T-helper 17 cell (primary cell): Measurements from ENCODE around the gene TNFRSF13B. TPM values are rescaled to one million over a fixed set of nuclear protein-coding genes. Genes with fewer than 3 reads are reported as not detected.
A peak's percentile ranks its signal among the peaks of the same experiment; 100 is the strongest.
"Not testable (repeated sequence)": the region's sequence is repeated elsewhere in the genome, so short reads cannot be mapped to it uniquely, and the experiment has no call there.

ENCODE experiments used
- ATAC-seq: fragments of 150-1000 bp; cut with Tn5 transposase; 2 replicates; pipeline ENCODE4 v1.10.0; 2021; ENCODE audit warnings: mild to moderate bottlenecking, moderate library complexity
- DNase-seq, 3 donors: peaks; one replicate each; pipeline versions ENCODE4 v3.0.0 to v3.0.0-alpha.2; 2020 to 2021
- H3K9me3 ChIP-seq: one replicate; pipeline ENCODE4 v1.7.0; 2013; ENCODE audit warnings: low read length, mild to moderate bottlenecking; ENCODE audit not compliant: control insufficient read depth, poor library complexity, severe bottlenecking
- H3K27ac Mint-ChIP-seq: one replicate; pipeline ENCODE4 v1.8.0; 2022; ENCODE audit warnings: mild to moderate bottlenecking, moderate library complexity, mixed read lengths
- H3K27me3 Mint-ChIP-seq: one replicate; pipeline ENCODE4 v1.8.0; 2022; ENCODE audit warnings: mixed read lengths
- H3K36me3 Mint-ChIP-seq: one replicate; pipeline ENCODE4 v1.8.0; 2022; ENCODE audit warnings: low read depth, mixed read lengths
- H3K4me1 Mint-ChIP-seq: one replicate; pipeline ENCODE4 v1.8.0; 2022; ENCODE audit warnings: mild to moderate bottlenecking, mixed read lengths
- H3K4me3 Mint-ChIP-seq: one replicate; pipeline ENCODE4 v1.8.0; 2022; ENCODE audit warnings: mild to moderate bottlenecking, moderate library complexity, mixed read lengths
- total RNA-seq, 4 donors: library from RNA in 2 of 4; stranded (reverse) in 2 of 4; gene quantifications; one replicate each; pipeline ENCODE4 v1.2.3 and lab custom pipeline; 2022 to 2026

The TNFRSF13B gene
- total RNA-seq, 2 donors from 2014 or later: 1.1 TPM; not detected in 1

- DNase-seq (no peak), ATAC-seq (no peak)
- Mint-ChIP-seq H3K27ac (no peak overlapping the region), H3K27me3 (no peaks in the 10 kb centered on the region), H3K36me3 (no peaks in the 10 kb centered on the region), H3K4me1 (no peaks in the 10 kb centered on the region), H3K4me3 (no peak overlapping the region)
- no peaks in the 10 kb centered on the region for H3K9me3 ChIP-seq
Observed at GRCh38 chr17:16923904-16924695, 47.8 kb downstream of the TNFRSF13B start.

- H3K4me3 Mint-ChIP-seq: no peak overlapping the region
- no peak overlapping the region for H3K27ac Mint-ChIP-seq
- DNase-seq (no peak), ATAC-seq (no peak)
- peaks cover 2% of the 10 kb centered on the region for H3K27me3 Mint-ChIP-seq
- H3K9me3 ChIP-seq: no peaks in the 10 kb centered on the region
- no peaks in the 10 kb centered on the region for H3K36me3 Mint-ChIP-seq
- H3K4me1 Mint-ChIP-seq: no peaks in the 10 kb centered on the region
Observed at GRCh38 chr17:16923097-16923903, 48.6 kb downstream of the TNFRSF13B start.

GRCh38 chr17:16922386-16923096 is 49.4 kb downstream of the TNFRSF13B start:
- H3K27ac Mint-ChIP-seq: no peak overlapping the region
- peaks cover 7% of the 10 kb centered on the region for H3K27me3 Mint-ChIP-seq
- no peaks in the 10 kb centered on the region for H3K4me1 Mint-ChIP-seq
- no peak for DNase-seq
- H3K4me3 Mint-ChIP-seq: no peak overlapping the region
- no peaks in the 10 kb centered on the region for H3K9me3 ChIP-seq
- H3K36me3 Mint-ChIP-seq: no peaks in the 10 kb centered on the region
- no peak for ATAC-seq

GRCh38 chr17:16921451-16921850 is 50.5 kb downstream of the TNFRSF13B start:
- not testable (repeated sequence) for H3K9me3 ChIP-seq, DNase-seq, ATAC-seq, H3K4me1 Mint-ChIP-seq, H3K36me3 Mint-ChIP-seq, H3K4me3 Mint-ChIP-seq
- peak overlapping the region; percentile 54 for H3K27ac Mint-ChIP-seq
- H3K27me3 Mint-ChIP-seq: peaks cover 11% of the 10 kb centered on the region

- H3K36me3 Mint-ChIP-seq: no peaks in the 10 kb centered on the region
- ATAC-seq (no peak), DNase-seq (no peak)
- H3K27me3 Mint-ChIP-seq: peaks cover 11% of the 10 kb centered on the region
- H3K4me1 Mint-ChIP-seq: no peaks in the 10 kb centered on the region
- H3K4me3 Mint-ChIP-seq: no peak overlapping the region
- peak overlapping the region; percentile 54 for H3K27ac Mint-ChIP-seq
- no peaks in the 10 kb centered on the region for H3K9me3 ChIP-seq
Observed at GRCh38 chr17:16920628-16921020, 51.3 kb downstream of the TNFRSF13B start.

- Mint-ChIP-seq H3K4me3 (no peak overlapping the region), H3K27ac (no peak overlapping the region), H3K36me3 (no peaks in the 10 kb centered on the region), H3K4me1 (no peaks in the 10 kb centered on the region), H3K27me3 (peaks cover 11% of the 10 kb centered on the region)
- ATAC-seq (no peak), DNase-seq (no peak)
- H3K9me3 ChIP-seq: no peaks in the 10 kb centered on the region
Observed at GRCh38 chr17:16919663-16920627, 52.0 kb downstream of the TNFRSF13B start.

GRCh38 chr17:16918443-16918842 is 53.5 kb downstream of the TNFRSF13B start:
- H3K27ac Mint-ChIP-seq: no peak overlapping the region
- no peak for ATAC-seq
- no peak for DNase-seq
- no peaks in the 10 kb centered on the region for H3K4me1 Mint-ChIP-seq
- no peaks in the 10 kb centered on the region for H3K9me3 ChIP-seq
- peaks cover 11% of the 10 kb centered on the region for H3K27me3 Mint-ChIP-seq
- H3K36me3 Mint-ChIP-seq: no peaks in the 10 kb centered on the region
- no peak overlapping the region for H3K4me3 Mint-ChIP-seq

- H3K36me3 Mint-ChIP-seq: no peaks in the 10 kb centered on the region
- H3K27me3 Mint-ChIP-seq: peaks cover 13% of the 10 kb centered on the region
- H3K9me3 ChIP-seq: no peaks in the 10 kb centered on the region
- no peak overlapping the region for H3K27ac Mint-ChIP-seq
- H3K4me3 Mint-ChIP-seq: no peak overlapping the region
- no peaks in the 10 kb centered on the region for H3K4me1 Mint-ChIP-seq
- DNase-seq: no peak
- ATAC-seq: no peak
Observed at GRCh38 chr17:16917671-16918394, 54.1 kb downstream of the TNFRSF13B start.

GRCh38 chr17:16916557-16916920 is 55.4 kb downstream of the TNFRSF13B start:
- no peak for ATAC-seq
- no peak for DNase-seq
- H3K9me3 ChIP-seq: no peaks in the 10 kb centered on the region
- H3K4me1 Mint-ChIP-seq: no peaks in the 10 kb centered on the region
- H3K36me3 Mint-ChIP-seq: no peaks in the 10 kb centered on the region
- no peak overlapping the region for H3K27ac Mint-ChIP-seq
- peaks cover 17% of the 10 kb centered on the region for H3K27me3 Mint-ChIP-seq
- no peak overlapping the region for H3K4me3 Mint-ChIP-seq

GRCh38 chr17:16915752-16916556 is 56.0 kb downstream of the TNFRSF13B start:
- H3K36me3 Mint-ChIP-seq: no peaks in the 10 kb centered on the region
- no peaks in the 10 kb centered on the region for H3K4me1 Mint-ChIP-seq
- H3K4me3 Mint-ChIP-seq: no peak overlapping the region
- H3K9me3 ChIP-seq: no peaks in the 10 kb centered on the region
- peaks cover 17% of the 10 kb centered on the region for H3K27me3 Mint-ChIP-seq
- ATAC-seq (no peak), DNase-seq (no peak)
- no peak overlapping the region for H3K27ac Mint-ChIP-seq

GRCh38 chr17:16913463-16913862 is 58.5 kb downstream of the TNFRSF13B start:
- Mint-ChIP-seq H3K36me3 (peaks cover 4% of the 10 kb centered on the region), H3K4me3 (no peak overlapping the region), H3K4me1 (peaks cover 10% of the 10 kb centered on the region), H3K27me3 (peaks cover 33% of the 10 kb centered on the region), H3K27ac (no peak overlapping the region)
- no peak for ATAC-seq
- H3K9me3 ChIP-seq: no peaks in the 10 kb centered on the region
- no peak for DNase-seq
